Measurements from ENCODE around the gene GSC2. TPM values are rescaled to one million over a fixed set of nuclear protein-coding genes. Genes with fewer than 3 reads are reported as not detected.

GSC2 gene
- total and polyA plus RNA-seq, 9 of the 15 experiments (the other 6 are each of a cell fraction or from before 2014, with no cell fraction given), result not detected

- TF ChIP-seq EGR1 (conservative IDR thresholded peaks at IDR 0.05) (no peak), ZNF354B (CRISPR knock-in tag; IDR thresholded peaks at IDR 0.05) (no peak), HMBOX1 (IDR thresholded peaks at IDR 0.05) (no peak), PCBP2 (IDR thresholded peaks at IDR 0.05; ENCODE audit: low read depth, low read length, poor library complexity, severe bottlenecking) (no peak), PRDM10 (IDR thresholded peaks at IDR 0.05; ENCODE audit: partially characterized antibody) (no peak), ZZZ3 (IDR thresholded peaks at IDR 0.05) (no peak), MYNN (IDR thresholded peaks at IDR 0.05) (0 out of 2 replicates have a peak, but pooled peaks have one; percentile 14), MYNN (CRISPR knock-in tag; IDR thresholded peaks at IDR 0.05) (no peak), NFXL1 (CRISPR knock-in tag; IDR thresholded peaks at IDR 0.05) (no peak), CXXC5 (CRISPR knock-in tag; IDR thresholded peaks at IDR 0.05) (no peak), ZBTB33 (CRISPR knock-in tag; IDR thresholded peaks at IDR 0.05) (no peak), SNRNP70 (optimal IDR thresholded peaks at IDR 0.05; ENCODE audit: low read depth, low read length) (no peak), ZNF695 (CRISPR knock-in tag; IDR thresholded peaks at IDR 0.05) (no peak), POLR2AphosphoS5 (IDR thresholded peaks at IDR 0.05; ENCODE audit: control insufficient read depth, insufficient read depth, low read depth, low read length) (no peak), YY1 (IDR thresholded peaks at IDR 0.05; ENCODE audit: borderline replicate concordance in 1 of 3, control insufficient read depth in 1 of 3, extremely low read depth in 1 of 3, insufficient read depth in 3 of 3, insufficient read length in 1 of 3, insufficient replicate concordance in 2 of 3, low read depth in 1 of 3, low read length in 2 of 3) (peak in 1 of 3 experiments; percentile 2), ZBTB26 (CRISPR knock-in tag; IDR thresholded peaks at IDR 0.05) (peak; percentile 9; the same call in 1 of the 2 replicates), SIN3A (IDR thresholded peaks at IDR 0.05; ENCODE audit: borderline replicate concordance in 2 of 2, control insufficient read depth in 1 of 2, low read depth in 2 of 2, low read length in 2 of 2) (peak in 1 of 2 experiments; percentile 43; a peak in 2 of 4 replicates), MEF2A (IDR thresholded peaks at IDR 0.05; ENCODE audit: control insufficient read depth, low read depth, low read length) (no peak), PHB2 (IDR thresholded peaks at IDR 0.05; ENCODE audit: low read depth) (no peak), ARID1B (IDR thresholded peaks at IDR 0.05) (no peak)
Observed at GRCh38 chr22:19121631-19122142, 28.4 kb downstream of the GSC2 start (continued).

All from K562 (cell line).